GM23338 (cell line): ENCODE measurements around the gene SLC6A11. TPM values are rescaled to one million over a fixed set of nuclear protein-coding genes. Genes with fewer than 3 reads are reported as not detected.

ENCODE experiments used
- ATAC-seq: fragments of 200-7000 bp; cut with Tn5 transposase; 3 replicates; pipeline ENCODE4 v1.9.1; 2020
- DNase-seq: peaks from one replicate; pipeline ENCODE4 v3.0.0-alpha.2; 2015; ENCODE audit warnings: low spot score
- H2AFZ ChIP-seq: fragments of 200-600 bp; sonication (generic); 2 replicates; pipeline ENCODE4 v1.8.0; 2016; ENCODE audit warnings: antibody characterized with exemption, mild to moderate bottlenecking, moderate library complexity
- H3F3A ChIP-seq: fragments of 200-600 bp; sonication (generic); replicated peaks from 2 replicates; pipeline ENCODE4 v1.8.0; 2017; ENCODE audit warnings: antibody characterized with exemption, mixed run types, low read depth
- H3K27ac ChIP-seq: fragments of 200-600 bp; sonication (generic); 2 replicates; pipeline ENCODE4 v1.6.1; 2016; ENCODE audit warnings: low read depth
- H3K27me3 ChIP-seq: fragments of 200-600 bp; sonication (generic); 2 replicates; pipeline ENCODE4 v1.8.0; 2016; ENCODE audit warnings: mild to moderate bottlenecking, mixed run types, moderate library complexity; ENCODE audit not compliant: insufficient read depth
- H3K36me3 ChIP-seq: fragments of 200-600 bp; sonication (generic); 2 replicates; pipeline ENCODE4 v1.8.0; 2016; ENCODE audit warnings: mild to moderate bottlenecking; ENCODE audit not compliant: insufficient read depth
- H3K4me1 ChIP-seq: fragments of 200-600 bp; sonication (generic); 2 replicates; pipeline ENCODE4 v1.8.0; 2016; ENCODE audit warnings: mild to moderate bottlenecking, moderate library complexity; ENCODE audit not compliant: insufficient read depth
- H3K4me2 ChIP-seq: fragments of 200-600 bp; sonication (generic); 2 replicates; pipeline ENCODE4 v1.7.1; 2017; ENCODE audit warnings: mixed run types
- H3K4me3 ChIP-seq: fragments of 200-600 bp; sonication (generic); 2 replicates; pipeline ENCODE4 v1.6.1; 2016; ENCODE audit warnings: mixed run types
- H3K79me2 ChIP-seq: fragments of 200-600 bp; sonication (generic); replicated peaks from 2 replicates; pipeline ENCODE4 v1.8.0; 2017; ENCODE audit warnings: mild to moderate bottlenecking; ENCODE audit not compliant: insufficient read depth
- H3K9me2 ChIP-seq: fragments of 200-600 bp; sonication (generic); 2 replicates; pipeline ENCODE4 v1.8.0; 2017; ENCODE audit not compliant: insufficient read depth
- H4K20me1 ChIP-seq: fragments of 200-600 bp; sonication (generic); replicated peaks from 2 replicates; pipeline ENCODE4 v1.8.0; 2017; ENCODE audit warnings: mild to moderate bottlenecking; ENCODE audit not compliant: insufficient read depth
- H3K27ac Mint-ChIP-seq: 2 replicates; pipeline ENCODE4 v1.8.0; 2020; ENCODE audit warnings: inconsistent platforms, mild to moderate bottlenecking, moderate library complexity, mixed read lengths
- H3K27me3 Mint-ChIP-seq: 3 replicates; pipeline ENCODE4 v1.8.0; 2022; ENCODE audit warnings: low read depth, mild to moderate bottlenecking, moderate library complexity, mixed read lengths, inconsistent platforms; ENCODE audit not compliant: insufficient read depth, poor library complexity
- H3K36me3 Mint-ChIP-seq: 3 replicates; pipeline ENCODE4 v1.8.0; 2021; ENCODE audit warnings: low read depth, mild to moderate bottlenecking, inconsistent platforms, moderate library complexity, mixed read lengths
- H3K4me1 Mint-ChIP-seq: 3 replicates; pipeline ENCODE4 v1.8.0; 2020; ENCODE audit warnings: mild to moderate bottlenecking, inconsistent platforms, mixed read lengths
- H3K4me3 Mint-ChIP-seq: 3 replicates; pipeline ENCODE4 v1.8.0; 2021; ENCODE audit warnings: moderate library complexity, mild to moderate bottlenecking, inconsistent platforms, mixed read lengths
- H3K9me3 Mint-ChIP-seq: 3 replicates; pipeline ENCODE4 v1.8.0; 2020; ENCODE audit warnings: moderate library complexity, mild to moderate bottlenecking, inconsistent platforms, mixed read lengths
- CREB1 ChIP-seq: fragments of 250-450 bp; sonication (Bioruptor Pico); IDR thresholded peaks from 2 replicates; pipeline ENCODE4 v1.5.0; 2020; ENCODE audit warnings: low read depth, mild to moderate bottlenecking, moderate library complexity
- EZH2 ChIP-seq: fragments of 200-600 bp; sonication (generic); IDR thresholded peaks from one replicate; pipeline ENCODE4 v1.8.0; 2017; ENCODE audit warnings: antibody characterized with exemption, mild to moderate bottlenecking, low read depth; ENCODE audit not compliant: unreplicated experiment
- EZH2phosphoT487 ChIP-seq: fragments of 200-600 bp; sonication (generic); IDR thresholded peaks from one replicate; pipeline ENCODE4 v1.8.1; 2018; ENCODE audit warnings: antibody characterized with exemption; ENCODE audit not compliant: unreplicated experiment
- JUNB ChIP-seq: IDR thresholded peaks from one replicate; pipeline ENCODE4 v1.6.1; 2016; ENCODE audit warnings: antibody characterized with exemption; ENCODE audit not compliant: unreplicated experiment
- STAT1 ChIP-seq: IDR thresholded peaks from one replicate; pipeline ENCODE4 v1.6.1; 2016; ENCODE audit warnings: antibody characterized with exemption; ENCODE audit not compliant: unreplicated experiment
- ZNF114 ChIP-seq: fragments of 250-450 bp; sonication (Bioruptor Pico); IDR thresholded peaks from 2 replicates; pipeline ENCODE4 v1.5.0; 2020; ENCODE audit warnings: mild to moderate bottlenecking, moderate library complexity
- ZNF462 ChIP-seq: fragments of 250-450 bp; sonication (Bioruptor Pico); IDR thresholded peaks from 2 replicates; pipeline ENCODE4 v1.5.0; 2020; ENCODE audit warnings: mild to moderate bottlenecking, moderate library complexity
- polyA plus RNA-seq: library from polyadenylated mRNA; unstranded; fragments of >200 nt; fragmentation: Nextera tagmentation; extraction: Ambion mirVana; gene quantifications from 2 replicates; pipeline ENCODE4 v1.2.1, GENCODE V29; 2016
- total RNA-seq: library from RNA; depleted of rRNA; stranded (reverse); fragments of >200 nt; shearing (Covaris generic); gene quantifications from 2 replicates; pipeline ENCODE4 v1.2.3, GENCODE V29; 2014
- TF ChIP-seq, protein P1 (sequence below): IDR thresholded peaks from one replicate; pipeline ENCODE4 v1.6.1; 2018; ENCODE audit warnings: antibody characterized with exemption; ENCODE audit not compliant: unreplicated experiment
- TF ChIP-seq, protein P2 (sequence below): IDR thresholded peaks from 2 replicates; pipeline ENCODE4 v1.6.1; 2016; ENCODE audit warnings: antibody characterized with exemption
- TF ChIP-seq, protein P3 (sequence below), 2 experiments: fragments of 200-600 bp in 1 of 2; sonication (generic) in 1 of 2; conservative IDR thresholded peaks; 2 replicates each; pipeline versions ENCODE4 v1.5.1 to v1.6.1; 2016 to 2017; ENCODE audit warnings: antibody characterized with exemption in 2 of 2, low read depth in 2 of 2, mild to moderate bottlenecking in 2 of 2, moderate library complexity in 1 of 2

Gene SLC6A11
- total and polyA plus RNA-seq, 2 experiments from 2014 or later = 0.47 to 1.1 TPM

DNA sequence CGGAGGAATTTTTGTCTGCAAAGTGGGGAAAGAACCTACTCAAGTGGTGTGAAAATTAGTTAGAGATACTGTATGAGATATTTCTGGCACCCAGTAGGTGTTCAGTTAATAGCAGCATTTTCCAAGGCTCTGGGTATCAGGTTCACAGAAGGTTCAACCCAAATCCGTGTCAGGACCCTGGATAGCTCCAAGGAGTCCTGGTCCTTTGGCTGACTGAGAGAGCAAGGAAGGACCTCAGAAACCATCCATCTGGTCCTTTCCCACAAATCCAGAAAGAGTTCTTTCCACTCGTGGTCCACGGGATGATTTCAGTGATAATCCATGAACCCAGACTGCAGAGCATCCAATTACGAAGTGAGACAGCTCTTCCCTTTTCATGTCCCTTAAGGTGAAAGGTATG, 51.4 kb downstream of the SLC6A11 start:
- no peaks in the 10 kb centered on the region for H3K36me3 ChIP-seq

More for the DNA sequence above, 51.4 kb downstream of the SLC6A11 start:
- no peaks in the 10 kb centered on the region for H3K4me1 ChIP-seq
- TF ChIP-seq, protein P1, sequence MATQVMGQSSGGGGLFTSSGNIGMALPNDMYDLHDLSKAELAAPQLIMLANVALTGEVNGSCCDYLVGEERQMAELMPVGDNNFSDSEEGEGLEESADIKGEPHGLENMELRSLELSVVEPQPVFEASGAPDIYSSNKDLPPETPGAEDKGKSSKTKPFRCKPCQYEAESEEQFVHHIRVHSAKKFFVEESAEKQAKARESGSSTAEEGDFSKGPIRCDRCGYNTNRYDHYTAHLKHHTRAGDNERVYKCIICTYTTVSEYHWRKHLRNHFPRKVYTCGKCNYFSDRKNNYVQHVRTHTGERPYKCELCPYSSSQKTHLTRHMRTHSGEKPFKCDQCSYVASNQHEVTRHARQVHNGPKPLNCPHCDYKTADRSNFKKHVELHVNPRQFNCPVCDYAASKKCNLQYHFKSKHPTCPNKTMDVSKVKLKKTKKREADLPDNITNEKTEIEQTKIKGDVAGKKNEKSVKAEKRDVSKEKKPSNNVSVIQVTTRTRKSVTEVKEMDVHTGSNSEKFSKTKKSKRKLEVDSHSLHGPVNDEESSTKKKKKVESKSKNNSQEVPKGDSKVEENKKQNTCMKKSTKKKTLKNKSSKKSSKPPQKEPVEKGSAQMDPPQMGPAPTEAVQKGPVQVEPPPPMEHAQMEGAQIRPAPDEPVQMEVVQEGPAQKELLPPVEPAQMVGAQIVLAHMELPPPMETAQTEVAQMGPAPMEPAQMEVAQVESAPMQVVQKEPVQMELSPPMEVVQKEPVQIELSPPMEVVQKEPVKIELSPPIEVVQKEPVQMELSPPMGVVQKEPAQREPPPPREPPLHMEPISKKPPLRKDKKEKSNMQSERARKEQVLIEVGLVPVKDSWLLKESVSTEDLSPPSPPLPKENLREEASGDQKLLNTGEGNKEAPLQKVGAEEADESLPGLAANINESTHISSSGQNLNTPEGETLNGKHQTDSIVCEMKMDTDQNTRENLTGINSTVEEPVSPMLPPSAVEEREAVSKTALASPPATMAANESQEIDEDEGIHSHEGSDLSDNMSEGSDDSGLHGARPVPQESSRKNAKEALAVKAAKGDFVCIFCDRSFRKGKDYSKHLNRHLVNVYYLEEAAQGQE = peak; percentile 86
- no peak for TF ChIP-seq EZH2phosphoT487
- TF ChIP-seq CREB1 (CRISPR knock-in tag) = no peak
- TF ChIP-seq, protein P2, sequence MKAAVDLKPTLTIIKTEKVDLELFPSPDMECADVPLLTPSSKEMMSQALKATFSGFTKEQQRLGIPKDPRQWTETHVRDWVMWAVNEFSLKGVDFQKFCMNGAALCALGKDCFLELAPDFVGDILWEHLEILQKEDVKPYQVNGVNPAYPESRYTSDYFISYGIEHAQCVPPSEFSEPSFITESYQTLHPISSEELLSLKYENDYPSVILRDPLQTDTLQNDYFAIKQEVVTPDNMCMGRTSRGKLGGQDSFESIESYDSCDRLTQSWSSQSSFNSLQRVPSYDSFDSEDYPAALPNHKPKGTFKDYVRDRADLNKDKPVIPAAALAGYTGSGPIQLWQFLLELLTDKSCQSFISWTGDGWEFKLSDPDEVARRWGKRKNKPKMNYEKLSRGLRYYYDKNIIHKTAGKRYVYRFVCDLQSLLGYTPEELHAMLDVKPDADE = no peak
- no peak for TF ChIP-seq ZNF114
- TF ChIP-seq JUNB = no peak
- TF ChIP-seq STAT1 = no peak
- peak; percentile 54; the same call in 1 of the 2 replicates for TF ChIP-seq ZNF462 (CRISPR knock-in tag)
- TF ChIP-seq, protein P3, sequence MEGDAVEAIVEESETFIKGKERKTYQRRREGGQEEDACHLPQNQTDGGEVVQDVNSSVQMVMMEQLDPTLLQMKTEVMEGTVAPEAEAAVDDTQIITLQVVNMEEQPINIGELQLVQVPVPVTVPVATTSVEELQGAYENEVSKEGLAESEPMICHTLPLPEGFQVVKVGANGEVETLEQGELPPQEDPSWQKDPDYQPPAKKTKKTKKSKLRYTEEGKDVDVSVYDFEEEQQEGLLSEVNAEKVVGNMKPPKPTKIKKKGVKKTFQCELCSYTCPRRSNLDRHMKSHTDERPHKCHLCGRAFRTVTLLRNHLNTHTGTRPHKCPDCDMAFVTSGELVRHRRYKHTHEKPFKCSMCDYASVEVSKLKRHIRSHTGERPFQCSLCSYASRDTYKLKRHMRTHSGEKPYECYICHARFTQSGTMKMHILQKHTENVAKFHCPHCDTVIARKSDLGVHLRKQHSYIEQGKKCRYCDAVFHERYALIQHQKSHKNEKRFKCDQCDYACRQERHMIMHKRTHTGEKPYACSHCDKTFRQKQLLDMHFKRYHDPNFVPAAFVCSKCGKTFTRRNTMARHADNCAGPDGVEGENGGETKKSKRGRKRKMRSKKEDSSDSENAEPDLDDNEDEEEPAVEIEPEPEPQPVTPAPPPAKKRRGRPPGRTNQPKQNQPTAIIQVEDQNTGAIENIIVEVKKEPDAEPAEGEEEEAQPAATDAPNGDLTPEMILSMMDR (conservative IDR thresholded peaks at IDR 0.05; ENCODE audit: low read depth in 2 of 2) = no peak
- no peak for TF ChIP-seq EZH2
- ATAC-seq (peak; percentile 74), DNase-seq (peak; percentile 75)
- H3K27ac ChIP-seq = no peak overlapping the region
- no peaks in the 10 kb centered on the region; the same call in 1 of the 2 replicates for H3K9me2 ChIP-seq
- Mint-ChIP-seq H3K4me3 (no peak overlapping the region), H3K9me3 (no peaks in the 10 kb centered on the region), H3K4me1 (peaks cover under 1% of the 10 kb centered on the region; the same call in 1 of the 3 replicates), H3K27ac (no peak overlapping the region), H3K36me3 (no peaks in the 10 kb centered on the region), H3K27me3 (peaks cover 39% of the 10 kb centered on the region)
- H4K20me1 ChIP-seq = no peaks in the 10 kb centered on the region; the same call in 1 of the 2 replicates
- no peaks in the 10 kb centered on the region for H3F3A ChIP-seq
- no peak overlapping the region for H3K4me2 ChIP-seq
- H3K27me3 ChIP-seq = peaks cover 37% of the 10 kb centered on the region
- no peak overlapping the region for H3K4me3 ChIP-seq
- no peak overlapping the region for H2AFZ ChIP-seq
- H3K79me2 ChIP-seq = no peaks in the 10 kb centered on the region
